Hematopoietic multipotent progenitor cell treated with erythropoietin and hydrocortisone succinate and interleukin-3 and kit ligand, for 4 days (in vitro differentiated cells): ENCODE data around the gene ERBB4.
"Not testable (repeated sequence)": the region's sequence is repeated elsewhere in the genome, so short reads cannot be mapped to it uniquely, and the experiment has no call there.

ENCODE experiments used
- DNase-seq: peaks from one replicate; pipeline ENCODE4 v3.0.0-alpha.2; 2015

ERBB4 gene

GRCh38 chr2:211789982-211790381 lies 748.6 kb downstream of the ERBB4 start:
- no peak for DNase-seq

GRCh38 chr2:211766689-211767088 lies 771.9 kb downstream of the ERBB4 start:
- no peak for DNase-seq

- DNase-seq = no peak
These were observed 776.1 kb downstream of the ERBB4 start for GRCh38 chr2:211762479-211762878.

- no peak for DNase-seq
These were observed 778.5 kb downstream of the ERBB4 start for GRCh38 chr2:211760103-211760502.

- DNase-seq = no peak
These were observed 782.3 kb downstream of the ERBB4 start for GRCh38 chr2:211756266-211756665.

GRCh38 chr2:211755187-211755586 lies 783.4 kb downstream of the ERBB4 start:
- no peak for DNase-seq

GRCh38 chr2:211751848-211752247 lies 786.8 kb downstream of the ERBB4 start:
- no peak for DNase-seq

GRCh38 chr2:211748339-211748738 lies 790.3 kb downstream of the ERBB4 start:
- DNase-seq = no peak

GRCh38 chr2:211745295-211746097 lies 793.1 kb downstream of the ERBB4 start:
- peak; percentile 78 for DNase-seq

- DNase-seq = no peak
These were observed 794.2 kb downstream of the ERBB4 start for GRCh38 chr2:211744379-211744778.

- no peak for DNase-seq
These were observed 796.6 kb downstream of the ERBB4 start for GRCh38 chr2:211741966-211742365.

GRCh38 chr2:211737282-211737681 lies 801.3 kb downstream of the ERBB4 start:
- DNase-seq = peak; percentile 9

- DNase-seq = peak; percentile 3
These were observed 808.4 kb downstream of the ERBB4 start for GRCh38 chr2:211730215-211730614.

- DNase-seq = no peak
These were observed 809.2 kb downstream of the ERBB4 start for GRCh38 chr2:211729433-211729832.

- no peak for DNase-seq
These were observed 813.7 kb downstream of the ERBB4 start for GRCh38 chr2:211724933-211725332.

GRCh38 chr2:211723398-211723797 lies 815.2 kb downstream of the ERBB4 start:
- DNase-seq = no peak

GRCh38 chr2:211722928-211723327 lies 815.7 kb downstream of the ERBB4 start:
- DNase-seq = no peak

GRCh38 chr2:211721874-211722273 lies 816.7 kb downstream of the ERBB4 start:
- DNase-seq = not testable (repeated sequence)

GRCh38 chr2:211709389-211709788 lies 829.2 kb downstream of the ERBB4 start:
- peak; percentile 77 for DNase-seq

GRCh38 chr2:211692689-211693088 lies 845.9 kb downstream of the ERBB4 start:
- DNase-seq = no peak

GRCh38 chr2:211690736-211691135 lies 847.9 kb downstream of the ERBB4 start:
- no peak for DNase-seq

GRCh38 chr2:211688196-211688595 lies 850.4 kb downstream of the ERBB4 start:
- DNase-seq = no peak

- no peak for DNase-seq
These were observed 863.9 kb downstream of the ERBB4 start for GRCh38 chr2:211674715-211675114.

- no peak for DNase-seq
These were observed 865.3 kb downstream of the ERBB4 start for GRCh38 chr2:211673133-211673905.
